ENCODE data around the gene BANK1.

Gene BANK1

DNA sequence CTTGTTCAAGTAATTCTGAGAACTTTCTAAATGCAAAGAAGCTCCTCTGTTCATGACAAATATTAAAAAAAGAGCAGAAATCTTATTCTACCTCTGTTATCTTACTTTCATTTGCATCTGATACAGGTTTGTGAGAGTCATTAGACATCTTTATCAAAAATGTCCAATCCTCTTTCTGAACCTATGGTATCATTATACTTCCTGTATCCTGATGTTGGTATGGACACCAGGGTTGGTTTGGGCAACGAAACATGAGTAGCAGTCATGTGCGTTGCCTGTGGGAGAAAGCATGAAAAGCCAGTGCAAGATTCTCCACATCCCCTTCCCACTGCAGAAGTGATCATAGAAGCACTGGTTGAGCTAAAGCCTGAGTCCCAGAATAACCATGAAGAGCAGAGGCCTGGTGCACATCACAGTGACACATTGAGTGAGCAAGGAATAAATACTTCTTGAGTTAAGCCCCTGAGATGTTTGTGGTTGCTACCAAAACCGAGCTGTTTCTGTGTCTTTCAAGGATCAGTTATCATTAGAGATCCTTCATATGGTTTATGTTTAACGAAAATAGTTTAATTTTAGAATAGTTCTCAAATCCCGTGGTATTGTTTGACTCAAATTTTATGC is 197.2 kb downstream of the BANK1 start:
- TF ChIP-seq, protein P1, sequence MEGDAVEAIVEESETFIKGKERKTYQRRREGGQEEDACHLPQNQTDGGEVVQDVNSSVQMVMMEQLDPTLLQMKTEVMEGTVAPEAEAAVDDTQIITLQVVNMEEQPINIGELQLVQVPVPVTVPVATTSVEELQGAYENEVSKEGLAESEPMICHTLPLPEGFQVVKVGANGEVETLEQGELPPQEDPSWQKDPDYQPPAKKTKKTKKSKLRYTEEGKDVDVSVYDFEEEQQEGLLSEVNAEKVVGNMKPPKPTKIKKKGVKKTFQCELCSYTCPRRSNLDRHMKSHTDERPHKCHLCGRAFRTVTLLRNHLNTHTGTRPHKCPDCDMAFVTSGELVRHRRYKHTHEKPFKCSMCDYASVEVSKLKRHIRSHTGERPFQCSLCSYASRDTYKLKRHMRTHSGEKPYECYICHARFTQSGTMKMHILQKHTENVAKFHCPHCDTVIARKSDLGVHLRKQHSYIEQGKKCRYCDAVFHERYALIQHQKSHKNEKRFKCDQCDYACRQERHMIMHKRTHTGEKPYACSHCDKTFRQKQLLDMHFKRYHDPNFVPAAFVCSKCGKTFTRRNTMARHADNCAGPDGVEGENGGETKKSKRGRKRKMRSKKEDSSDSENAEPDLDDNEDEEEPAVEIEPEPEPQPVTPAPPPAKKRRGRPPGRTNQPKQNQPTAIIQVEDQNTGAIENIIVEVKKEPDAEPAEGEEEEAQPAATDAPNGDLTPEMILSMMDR (IDR thresholded peaks at IDR 0.05; ENCODE audit: control extremely low read depth, extremely low read depth, low read depth, missing control alignments): no peak
- POLR2A ChIA-PET: no interaction called here
- DNase-seq (ENCODE audit: extremely low spot score): no peak
- CTCF ChIA-PET: interaction anchor here (1.1 to 1.5 kb wide), 3 partner anchors 9 to 257 kb away, joined by 3 to 6 read pairs (median 4); no protein-coding TSS in a partner anchor

DNA sequence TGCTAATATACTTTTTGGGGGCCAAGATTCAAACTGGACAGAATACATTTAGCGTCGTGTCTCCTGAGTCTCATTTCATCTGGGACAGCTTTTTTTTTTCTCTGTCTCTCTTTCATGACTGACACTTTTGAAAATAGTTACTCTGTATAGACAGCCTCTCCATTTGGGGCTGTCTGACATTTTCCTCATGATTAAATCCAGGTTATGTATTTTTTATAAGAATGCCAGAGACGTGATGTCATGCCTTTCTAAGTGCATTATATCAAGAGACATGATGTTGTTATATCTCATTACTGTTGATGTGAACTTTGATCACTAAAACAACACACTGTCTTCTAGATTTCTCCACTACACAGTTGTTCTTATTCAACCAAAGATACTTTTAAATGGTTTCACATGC is 199.0 kb downstream of the BANK1 start:
- POLR2A ChIA-PET: no interaction called here

DNA sequence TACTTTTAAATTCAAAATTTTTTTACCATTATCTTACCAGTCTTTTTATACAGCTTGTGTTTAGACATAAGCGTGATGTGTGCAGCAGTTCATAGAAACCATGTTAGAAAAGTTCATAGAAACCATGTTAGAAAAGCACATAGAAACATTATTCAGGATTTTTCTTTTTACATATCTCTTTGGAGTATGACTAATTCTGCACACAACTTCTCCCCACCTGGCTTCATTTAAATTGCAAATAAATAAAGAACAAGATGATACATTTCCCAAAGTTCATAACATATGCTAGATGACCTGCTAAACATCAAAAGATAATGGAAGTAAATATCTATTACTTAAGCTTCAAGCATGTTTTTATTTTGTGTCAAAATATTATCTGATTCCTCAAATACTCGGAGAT is 201.9 kb downstream of the BANK1 start:
- DNase-seq (ENCODE audit: extremely low spot score): no peak
- TF ChIP-seq, protein P1 (IDR thresholded peaks at IDR 0.05; ENCODE audit: control extremely low read depth, extremely low read depth, low read depth, missing control alignments): no peak
- POLR2A ChIA-PET: no interaction called here
- CTCF ChIA-PET: interaction anchor here (0.9 to 1.6 kb wide), 4 partner anchors 8 to 68 kb away, joined by 3 to 4 read pairs (median 4); no protein-coding TSS in a partner anchor

More for the DNA sequence above, 199.0 kb downstream of the BANK1 start:
- CTCF ChIA-PET: interaction anchor here (1.0 to 1.3 kb wide), 3 partner anchors 10 to 259 kb away, joined by 3 to 6 read pairs (median 3); no protein-coding TSS in a partner anchor
- TF ChIP-seq, protein P1 (IDR thresholded peaks at IDR 0.05; ENCODE audit: control extremely low read depth, extremely low read depth, low read depth, missing control alignments): no peak
- DNase-seq (ENCODE audit: extremely low spot score): no peak

DNA sequence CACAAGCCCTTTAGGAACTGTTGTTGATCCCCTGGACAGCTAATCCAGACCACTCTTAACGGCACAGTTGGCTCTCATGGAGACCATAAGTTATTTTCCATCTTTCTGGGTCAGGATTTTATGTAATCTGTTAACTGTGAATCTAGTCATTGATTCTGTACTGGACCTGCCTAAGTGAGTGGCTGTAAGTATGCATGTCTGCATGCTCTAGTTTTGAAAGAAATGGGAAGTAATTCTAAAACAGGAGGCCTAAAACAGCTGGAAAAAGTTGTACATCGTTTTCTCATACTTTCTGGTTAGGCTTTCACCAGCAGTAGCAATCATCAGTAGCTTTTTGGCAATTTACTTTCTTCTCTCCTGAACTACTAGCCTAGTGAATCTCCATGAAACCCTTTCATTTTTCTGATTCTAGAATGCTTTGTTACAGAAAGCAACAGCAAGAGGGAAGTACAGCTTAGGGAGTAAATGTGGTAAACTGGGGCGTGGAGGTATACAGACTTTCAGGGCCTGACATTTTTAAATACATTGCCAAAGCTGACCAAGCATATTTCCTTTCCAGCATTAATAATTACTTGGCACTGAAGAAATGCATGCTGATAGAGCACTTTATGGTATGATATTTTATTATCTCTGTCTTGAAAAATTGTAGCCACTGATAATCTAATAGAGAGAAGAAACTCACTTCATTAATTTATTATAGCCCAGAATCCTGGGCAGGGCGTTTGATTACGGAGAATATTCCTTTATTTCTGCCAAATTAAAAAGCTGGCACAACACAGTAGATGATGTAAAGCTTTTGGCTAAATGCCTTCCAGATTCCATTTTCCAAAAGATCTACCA is 202.7 kb downstream of the BANK1 start:
- TF ChIP-seq, protein P1 (IDR thresholded peaks at IDR 0.05; ENCODE audit: control extremely low read depth, extremely low read depth, low read depth, missing control alignments): no peak
- no peak for DNase-seq (ENCODE audit: extremely low spot score)
- POLR2A ChIA-PET: no interaction called here
- CTCF ChIA-PET: interaction anchor here (0.6 to 1.6 kb wide), 6 partner anchors 9 to 67 kb away, joined by 3 to 4 read pairs (median 4); no protein-coding TSS in a partner anchor

DNA sequence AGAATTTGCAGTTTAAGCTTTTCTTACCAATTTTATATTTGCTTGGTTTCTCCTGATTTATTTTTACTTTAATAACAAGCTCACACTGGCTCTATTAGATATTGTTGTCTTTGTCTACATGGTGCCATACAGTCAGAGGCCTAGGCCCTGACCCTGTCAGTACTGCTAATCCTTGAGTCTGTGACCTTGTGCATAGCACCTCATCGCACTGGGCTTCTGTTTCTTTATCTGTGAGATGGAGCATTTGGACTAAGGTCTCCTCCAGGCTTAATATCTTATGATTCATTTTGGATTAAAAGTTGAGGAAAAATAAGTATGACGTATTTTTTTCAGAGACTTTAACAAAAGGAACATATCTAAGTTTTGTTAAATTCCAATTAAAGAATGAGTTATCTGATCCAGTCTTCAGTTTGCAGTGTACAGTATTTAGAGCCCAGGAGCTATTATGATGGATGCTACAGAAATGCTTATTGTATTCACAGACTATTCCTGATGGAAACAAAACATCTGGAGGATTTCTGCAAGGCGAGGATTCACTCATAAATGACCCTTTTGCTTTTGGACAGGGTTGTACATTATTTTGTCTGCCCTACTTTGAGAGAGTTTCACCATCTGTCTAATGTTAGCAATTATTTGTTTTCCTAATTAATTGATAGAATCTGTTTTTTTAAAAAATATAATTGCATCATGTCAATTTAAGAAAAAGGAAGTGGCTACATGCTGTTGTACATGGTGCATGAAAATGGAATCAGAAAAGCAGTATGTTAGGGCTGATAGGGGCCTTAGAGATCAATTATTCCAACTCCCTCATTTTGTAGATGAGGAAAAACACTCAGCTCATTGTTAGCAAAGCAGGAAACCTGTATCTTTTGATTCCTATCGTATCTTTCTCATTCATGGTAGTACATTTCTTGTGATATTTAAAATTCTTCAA is 203.6 kb downstream of the BANK1 start:
- POLR2A ChIA-PET: no interaction called here
- TF ChIP-seq, protein P1 (IDR thresholded peaks at IDR 0.05; ENCODE audit: control extremely low read depth, extremely low read depth, low read depth, missing control alignments): no peak
- CTCF ChIA-PET: interaction anchor here (0.6 to 1.6 kb wide), 7 partner anchors 8 to 24 kb away, joined by 3 to 4 read pairs (median 4); no protein-coding TSS in a partner anchor
- DNase-seq (ENCODE audit: extremely low spot score): no peak
